Effector CD4-positive, alpha-beta T cell (primary cell): ENCODE measurements around the gene ZSWIM7.
"Not testable (repeated sequence)": the region's sequence is repeated elsewhere in the genome, so short reads cannot be mapped to it uniquely, and the experiment has no call there.

Experiments
- DNase-seq: peaks from one replicate; pipeline ENCODE4 v3.0.0-alpha.2; 2020

Gene ZSWIM7

GRCh38 chr17:15998031-15998562 lies 1.4 kb downstream of the ZSWIM7 start:
- DNase-seq = no peak

GRCh38 chr17:15996322-15996721 lies 3.2 kb downstream of the ZSWIM7 start:
- no peak for DNase-seq

GRCh38 chr17:15981646-15982580 lies 17.6 kb downstream of the ZSWIM7 start:
- no peak for DNase-seq

GRCh38 chr17:15981208-15981607 lies 18.3 kb downstream of the ZSWIM7 start:
- no peak for DNase-seq

- DNase-seq = not testable (repeated sequence)
Measured at GRCh38 chr17:15979013-15979412, 20.5 kb downstream of the ZSWIM7 start.

GRCh38 chr17:15978606-15979005 lies 20.9 kb downstream of the ZSWIM7 start:
- no peak for DNase-seq

- no peak for DNase-seq
Measured at GRCh38 chr17:15977894-15978293, 21.6 kb downstream of the ZSWIM7 start.

- DNase-seq = no peak
Measured at GRCh38 chr17:15973834-15974233, 25.7 kb downstream of the ZSWIM7 start.

GRCh38 chr17:15973016-15973415 lies 26.5 kb downstream of the ZSWIM7 start:
- no peak for DNase-seq

- DNase-seq = no peak
Measured at GRCh38 chr17:15972497-15972951, 27.0 kb downstream of the ZSWIM7 start.

- DNase-seq = no peak
Measured at GRCh38 chr17:15971882-15972281, 27.6 kb downstream of the ZSWIM7 start.

GRCh38 chr17:15971098-15971678 lies 28.3 kb downstream of the ZSWIM7 start:
- DNase-seq = no peak

GRCh38 chr17:15970500-15970899 lies 29.0 kb downstream of the ZSWIM7 start:
- DNase-seq = no peak

GRCh38 chr17:15969463-15969862 lies 30.0 kb downstream of the ZSWIM7 start:
- no peak for DNase-seq

- no peak for DNase-seq
Measured at GRCh38 chr17:15967706-15968399, 31.7 kb downstream of the ZSWIM7 start.

GRCh38 chr17:15966879-15967248 lies 32.6 kb downstream of the ZSWIM7 start:
- no peak for DNase-seq

- DNase-seq = no peak
Measured at GRCh38 chr17:15966183-15966878, 33.2 kb downstream of the ZSWIM7 start.

GRCh38 chr17:15965528-15965927 lies 34.0 kb downstream of the ZSWIM7 start:
- no peak for DNase-seq

GRCh38 chr17:15963670-15964110 lies 35.8 kb downstream of the ZSWIM7 start:
- no peak for DNase-seq

- no peak for DNase-seq
Measured at GRCh38 chr17:15958484-15958854, 41.0 kb downstream of the ZSWIM7 start.

GRCh38 chr17:15957608-15958307 lies 41.7 kb downstream of the ZSWIM7 start:
- no peak for DNase-seq

- DNase-seq = no peak
Measured at GRCh38 chr17:15957206-15957605, 42.3 kb downstream of the ZSWIM7 start.
